ENCODE data around the gene DNASE1.
"Not testable (repeated sequence)": the region's sequence is repeated elsewhere in the genome, so short reads cannot be mapped to it uniquely, and the experiment has no call there.

DNASE1 gene

DNA sequence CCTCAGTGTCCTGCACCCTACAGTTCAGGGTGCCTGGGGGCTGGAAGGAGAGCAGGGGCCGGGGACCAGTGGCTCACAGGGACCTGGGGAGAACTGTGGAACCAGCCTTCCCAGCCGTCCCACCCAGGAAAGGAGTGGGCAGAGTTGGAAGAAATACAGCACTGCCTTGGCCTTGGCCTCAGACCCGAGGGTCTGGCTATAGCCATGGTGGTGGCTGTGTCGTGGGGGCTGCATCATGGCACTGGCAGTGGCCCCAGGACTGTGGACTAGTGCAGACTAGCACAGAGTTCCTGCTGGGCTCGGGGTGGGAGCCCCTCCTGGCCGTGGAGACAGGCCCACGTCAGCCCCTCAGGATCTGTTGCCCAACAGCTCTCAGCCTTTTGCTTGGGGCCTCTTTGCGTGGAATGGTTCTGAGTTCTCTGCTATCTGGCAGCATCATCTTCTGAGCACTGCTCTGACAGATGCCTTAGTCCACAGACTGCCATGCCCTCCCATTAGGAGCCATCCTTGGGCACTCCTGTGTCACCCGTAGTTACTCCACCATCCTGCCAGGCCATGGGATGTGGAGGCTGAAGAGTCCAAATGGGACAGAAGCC is 12.6 kb upstream of the DNASE1 start:
- DNase-seq (ENCODE audit: low read depth), result no peak

DNA sequence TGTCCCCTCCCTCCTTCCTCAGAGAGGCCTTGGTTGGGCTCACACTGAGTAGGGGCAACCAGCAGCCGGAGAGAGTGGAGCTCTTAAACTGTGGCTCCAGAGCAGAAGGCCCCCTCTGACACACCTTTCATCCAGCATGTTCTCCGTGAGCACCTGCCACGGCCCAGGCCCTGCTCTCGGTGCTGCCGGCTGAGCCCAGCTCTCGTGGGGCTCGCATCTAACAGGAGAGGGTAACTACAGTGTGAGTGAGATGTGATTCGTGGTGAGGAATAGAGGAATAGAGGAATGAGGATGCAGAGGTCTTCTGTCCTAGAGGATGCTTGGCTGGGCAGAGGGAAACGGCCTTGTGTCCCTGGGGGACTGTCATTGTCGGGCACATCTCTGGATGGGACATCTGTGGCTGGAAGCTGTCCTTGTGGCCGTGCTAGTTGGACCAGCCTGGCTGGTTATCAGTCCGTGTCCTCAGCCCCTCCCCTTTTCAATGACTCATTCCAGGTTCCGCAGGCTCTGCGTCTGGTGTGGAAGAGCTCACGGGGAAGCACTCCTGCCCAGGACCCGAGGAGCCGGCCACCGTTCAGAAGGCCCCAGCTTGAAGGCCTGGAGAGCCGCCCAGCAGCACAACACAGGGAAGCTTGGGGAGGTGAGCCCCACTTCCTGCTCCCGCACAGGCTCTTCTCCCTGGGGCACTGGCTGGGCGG is 11.9 kb upstream of the DNASE1 start:
- no peak for DNase-seq (ENCODE audit: low read depth)

DNA sequence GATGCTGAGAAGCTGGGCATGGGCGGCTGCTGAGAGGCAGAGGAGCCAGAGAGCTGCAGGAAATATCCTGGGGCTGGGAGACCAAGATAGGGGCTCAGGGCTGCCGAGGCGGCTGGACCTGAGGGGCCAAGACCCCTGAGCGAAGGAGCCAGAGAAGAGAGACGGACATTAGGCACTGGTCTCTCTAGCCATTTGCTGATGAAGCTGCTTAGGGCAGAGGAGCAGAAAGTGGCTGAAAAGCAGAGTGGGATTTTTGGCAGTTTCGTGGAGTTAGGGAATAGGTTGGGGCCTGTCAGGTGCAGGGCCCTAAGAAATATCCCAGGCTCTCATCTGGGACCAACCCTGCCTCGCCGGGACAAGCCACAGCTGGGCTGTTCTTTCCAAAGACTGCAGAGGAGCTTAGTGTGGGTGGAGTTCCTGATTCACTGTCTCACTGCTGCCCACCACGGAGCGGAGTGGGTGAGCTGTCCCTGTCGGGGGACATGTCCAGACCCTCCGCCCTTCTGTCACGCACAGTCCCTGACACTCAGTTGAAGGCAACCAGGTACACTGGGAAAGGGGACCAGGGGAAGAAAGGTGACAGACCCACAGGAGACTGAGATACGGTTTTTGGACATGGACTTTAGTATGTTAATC is 11.3 kb upstream of the DNASE1 start:
- no peak for DNase-seq (ENCODE audit: low read depth)

DNA sequence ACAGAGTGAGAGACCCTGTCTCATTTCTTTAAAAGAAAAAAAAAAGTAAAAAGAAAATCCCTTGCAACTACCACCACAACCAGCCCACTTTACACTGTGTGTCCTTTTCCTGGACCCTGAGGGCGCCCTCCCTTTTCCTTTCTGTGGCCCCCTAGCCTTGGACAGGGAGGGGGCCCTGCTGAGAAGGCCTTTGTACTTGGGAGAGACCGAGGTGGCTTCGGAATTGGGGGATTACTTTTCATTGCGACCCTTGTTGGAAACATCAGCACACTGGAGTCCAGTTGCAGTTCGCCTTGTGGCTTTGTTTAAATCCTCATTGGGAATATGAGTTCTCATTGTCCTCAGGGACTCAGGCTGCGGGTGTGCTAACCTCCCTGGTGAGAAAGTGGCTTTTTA is 9.4 kb upstream of the DNASE1 start:
- no peak for DNase-seq (ENCODE audit: low read depth)

DNA sequence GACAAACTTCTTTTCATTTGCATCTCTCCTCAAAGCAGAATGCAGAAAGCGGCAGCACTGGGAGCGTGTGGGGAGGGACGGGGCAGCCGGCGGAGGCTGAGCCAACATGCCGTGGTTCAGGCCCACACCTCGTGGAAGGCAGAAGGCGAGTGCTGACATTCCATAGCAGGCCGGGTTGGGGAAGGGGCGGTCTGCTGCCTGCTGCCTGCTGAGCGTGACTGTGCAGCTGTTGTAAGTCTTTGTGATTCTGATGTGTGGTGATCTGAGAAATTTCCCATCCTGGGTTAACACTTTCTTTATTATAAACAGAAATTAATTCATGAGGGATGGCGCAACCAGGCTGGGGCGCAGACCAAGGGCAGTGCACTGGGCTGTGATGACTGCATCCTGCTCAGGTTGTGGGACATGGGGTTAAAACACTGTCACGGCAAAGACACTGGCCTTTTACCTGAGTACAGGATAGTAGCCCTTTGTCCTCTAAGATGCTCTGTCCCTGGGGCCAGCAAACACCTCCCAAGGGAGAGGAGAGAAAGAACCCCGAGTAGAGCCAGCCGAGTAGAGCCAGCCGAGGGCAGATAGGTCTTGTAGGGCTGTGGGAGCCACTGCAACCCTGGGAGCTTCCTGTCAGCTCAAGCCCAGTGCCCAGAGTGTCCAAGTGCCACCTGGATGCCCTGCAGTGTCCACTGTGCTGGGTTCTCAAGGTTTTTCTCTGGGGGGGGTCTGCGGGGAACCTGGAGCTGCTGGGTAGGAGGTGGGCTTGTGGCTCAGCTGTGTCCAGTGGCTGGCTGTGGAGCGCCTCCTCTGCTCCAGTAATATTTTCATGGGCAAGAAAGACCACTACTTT is 8.8 kb upstream of the DNASE1 start:
- no peak for DNase-seq (ENCODE audit: low read depth)

DNA sequence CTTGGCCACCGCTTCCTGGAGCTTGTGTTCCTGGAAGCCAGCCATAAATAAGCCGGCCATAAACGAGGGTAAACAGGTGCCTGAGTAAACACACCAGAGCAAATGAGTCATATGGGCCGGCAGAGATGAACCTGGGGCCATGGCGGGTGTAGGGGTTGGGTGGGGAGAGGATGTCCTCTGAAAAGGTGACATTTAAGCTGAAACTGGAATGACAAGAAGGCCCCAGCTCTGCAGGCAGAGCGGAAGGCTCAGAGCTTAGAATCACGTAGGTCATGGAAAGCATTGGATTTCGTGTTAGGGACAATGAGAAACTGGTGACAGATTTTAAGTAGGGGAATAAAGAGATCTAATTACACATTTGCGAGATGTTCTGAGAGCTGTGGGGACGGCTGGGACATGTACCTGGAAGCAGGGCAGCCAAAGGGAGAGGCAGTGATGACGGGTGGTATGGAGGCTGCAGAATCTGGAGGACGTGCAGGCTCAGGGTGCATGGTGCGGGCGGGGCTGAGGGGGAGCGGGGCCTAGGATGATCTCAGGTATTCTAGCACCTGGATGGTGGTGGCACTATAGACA is 8.1 kb upstream of the DNASE1 start:
- no peak for DNase-seq (ENCODE audit: low read depth)

DNA sequence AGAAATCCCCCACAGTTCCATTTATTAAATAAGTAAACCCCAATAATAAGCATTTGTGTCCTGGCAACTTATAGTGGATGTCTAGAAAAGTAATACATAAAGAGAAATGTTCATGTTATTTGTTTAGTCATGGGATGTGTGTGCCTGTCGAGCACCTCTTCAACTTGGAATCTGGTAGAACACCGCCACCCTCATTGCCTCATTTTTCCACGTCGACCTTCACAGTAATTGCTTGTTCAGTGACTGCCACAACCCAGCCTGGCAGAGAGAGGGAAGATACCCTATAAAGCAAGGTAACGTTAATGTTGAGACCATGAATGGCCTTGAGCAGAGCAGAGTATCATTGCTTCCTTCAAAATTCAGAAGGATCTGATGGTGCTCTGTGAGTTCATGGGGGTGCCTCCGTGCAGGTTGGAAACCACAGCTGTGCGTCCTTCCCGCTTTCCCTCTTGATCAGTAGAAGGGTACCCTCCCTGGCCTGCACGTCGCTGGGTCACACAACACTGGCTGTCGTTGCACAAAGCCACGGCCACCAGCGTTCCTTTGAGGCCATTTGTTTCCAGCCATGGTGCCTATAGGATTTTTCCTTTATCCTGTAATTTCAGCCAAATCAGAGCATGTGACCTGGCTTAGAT is 3.7 kb upstream of the DNASE1 start:
- no peak for DNase-seq (ENCODE audit: low read depth)

DNA sequence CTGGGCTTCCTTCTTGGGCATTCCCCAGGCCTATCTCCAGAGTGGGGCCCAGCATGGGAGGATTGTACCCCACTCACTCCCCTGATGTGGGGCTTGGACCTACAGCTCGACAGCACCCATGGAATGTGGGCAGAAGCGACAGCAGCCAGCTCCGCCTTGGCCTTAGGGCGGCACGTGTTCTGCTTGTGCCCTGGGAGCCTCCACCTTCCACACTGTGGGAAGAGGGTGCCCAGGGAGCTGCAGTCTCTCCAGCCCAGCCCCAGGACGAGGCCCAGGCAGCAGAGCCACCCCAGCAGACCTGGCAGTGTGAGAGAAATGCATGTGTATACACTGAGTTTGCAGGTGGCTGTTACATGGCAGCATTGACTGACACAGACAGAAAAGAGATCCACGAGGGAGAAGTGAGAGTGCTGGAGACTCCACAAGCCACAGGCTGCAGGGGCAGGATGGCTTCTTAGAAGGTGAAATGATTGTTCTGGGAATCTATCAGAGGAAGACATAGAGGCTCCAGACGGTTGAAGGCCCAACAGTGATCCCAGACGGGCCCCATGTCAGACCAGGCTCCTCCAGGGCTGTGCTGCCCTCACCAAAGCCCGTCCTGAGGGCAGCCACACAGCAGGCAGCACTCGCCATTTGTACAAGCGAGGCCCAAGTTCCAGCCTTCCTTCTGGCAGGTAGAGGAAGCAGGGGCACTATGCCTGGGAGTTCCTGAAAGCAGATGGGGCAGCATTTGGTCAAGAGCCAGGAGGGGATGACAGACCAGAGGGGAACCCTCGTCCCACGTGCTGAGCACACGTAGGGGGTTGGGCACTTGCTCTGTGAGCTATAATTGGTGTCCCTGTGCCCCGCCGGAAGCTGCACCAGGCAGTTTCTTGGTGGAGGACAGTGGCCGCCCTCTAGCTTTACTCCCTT is 2.8 kb upstream of the DNASE1 start:
- no peak for DNase-seq (ENCODE audit: low read depth)

DNA sequence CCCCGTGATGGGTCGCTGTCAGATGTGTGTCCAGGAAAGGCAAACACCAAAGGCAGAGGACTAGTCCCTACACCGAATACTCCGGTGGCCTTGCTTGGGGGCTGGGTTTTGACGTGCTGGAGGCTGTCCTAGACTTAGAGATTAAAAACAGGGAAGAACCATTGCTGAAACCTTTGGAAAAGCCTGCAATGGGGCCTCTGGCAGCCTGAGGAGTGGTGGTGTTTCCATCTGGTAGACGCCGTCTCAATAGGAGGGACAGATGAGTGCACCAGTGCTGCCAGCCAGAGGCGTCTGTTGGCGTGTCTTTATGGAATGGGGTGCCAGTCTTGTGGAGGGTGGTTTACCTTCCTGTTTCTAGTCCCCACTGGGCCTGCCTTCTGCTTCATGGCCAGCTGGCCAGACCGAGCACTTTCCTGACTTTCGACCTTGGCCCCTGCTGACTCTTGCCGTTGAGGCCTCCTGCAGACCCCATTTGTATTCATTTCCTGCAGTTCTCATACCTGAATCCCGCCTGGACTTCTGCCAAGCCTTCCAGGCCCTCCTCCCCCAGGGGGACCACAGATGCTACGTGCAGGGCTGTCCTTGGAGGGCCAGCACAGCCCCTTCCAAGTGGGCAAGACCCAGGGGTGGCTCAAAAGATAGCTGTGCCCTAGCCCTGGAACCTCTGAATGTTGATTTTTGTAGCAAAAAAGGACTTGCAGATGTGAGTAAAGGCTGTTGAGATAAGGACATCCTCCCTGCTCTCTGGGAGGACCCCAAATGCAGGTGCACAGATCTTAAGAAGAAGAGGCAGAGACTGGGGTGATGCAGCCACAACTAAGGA is 1.9 kb upstream of the DNASE1 start:
- DNase-seq (ENCODE audit: low read depth), result no peak

DNA sequence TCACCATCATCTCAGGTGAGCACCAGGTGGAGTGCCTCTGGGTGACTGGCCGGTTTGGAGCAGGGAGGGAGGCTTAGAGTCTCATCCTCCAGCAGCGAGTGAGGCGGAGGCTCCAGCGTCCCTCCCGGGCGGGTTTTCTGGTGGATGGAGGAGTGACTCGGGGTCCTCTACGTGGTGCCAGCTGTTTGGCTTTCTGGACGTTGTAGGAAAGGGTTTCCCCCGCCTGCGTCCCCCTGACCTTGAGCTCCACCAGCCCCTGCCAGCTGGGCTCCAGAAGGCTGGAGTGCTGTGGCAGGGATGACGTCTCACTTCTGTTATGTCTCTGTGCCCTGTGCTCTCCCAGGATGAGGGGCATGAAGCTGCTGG is 522 bp downstream of the DNASE1 start:
- DNase-seq (ENCODE audit: low read depth), result no peak

DNA sequence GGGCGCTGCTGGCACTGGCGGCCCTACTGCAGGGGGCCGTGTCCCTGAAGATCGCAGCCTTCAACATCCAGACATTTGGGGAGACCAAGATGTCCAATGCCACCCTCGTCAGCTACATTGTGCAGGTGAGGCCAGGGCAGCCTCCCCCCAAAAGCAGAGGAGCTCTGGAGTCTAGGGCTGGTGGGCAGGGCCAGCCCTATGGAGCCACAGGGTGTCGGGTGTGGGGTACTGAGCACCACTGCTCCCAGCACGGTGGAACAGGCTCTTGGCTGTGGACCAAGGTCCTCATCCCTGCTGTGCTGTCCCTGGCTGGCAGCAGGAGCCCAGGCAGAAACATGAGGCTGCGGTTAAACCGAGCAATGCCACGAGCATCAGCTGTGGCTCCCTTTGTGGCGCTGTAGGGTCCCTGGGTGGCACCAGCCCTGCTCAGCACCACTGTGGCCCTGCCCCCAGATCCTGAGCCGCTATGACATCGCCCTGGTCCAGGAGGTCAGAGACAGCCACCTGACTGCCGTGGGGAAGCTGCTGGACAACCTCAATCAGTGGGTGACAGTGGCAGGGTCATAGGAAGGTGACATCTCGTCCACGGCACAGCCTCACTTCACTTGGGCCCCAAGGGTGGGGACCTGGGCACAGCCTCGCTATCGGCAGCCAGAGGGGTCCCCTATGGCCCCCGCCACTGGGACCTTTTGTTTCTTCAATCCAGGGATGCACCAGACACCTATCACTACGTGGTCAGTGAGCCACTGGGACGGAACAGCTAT is 1.1 kb downstream of the DNASE1 start:
- no peak for DNase-seq (ENCODE audit: low read depth)

DNA sequence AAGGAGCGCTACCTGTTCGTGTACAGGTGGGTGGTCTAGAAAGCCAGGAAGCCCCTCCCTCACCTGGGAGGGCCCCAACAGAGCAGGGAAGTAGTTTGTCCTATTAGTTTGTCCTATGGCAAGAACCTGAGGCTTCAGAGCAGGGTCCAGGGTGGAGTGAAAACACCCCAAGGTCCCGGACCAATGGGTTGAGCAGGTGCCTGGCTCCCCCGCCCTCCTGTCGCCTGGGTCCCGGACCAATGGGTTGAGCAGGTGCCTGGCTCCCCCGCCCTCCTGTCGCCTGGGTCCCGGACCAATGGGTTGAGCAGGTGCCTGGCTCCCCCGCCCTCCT is 1.6 kb downstream of the DNASE1 start:
- not testable (repeated sequence) for DNase-seq (ENCODE audit: low read depth)

DNA sequence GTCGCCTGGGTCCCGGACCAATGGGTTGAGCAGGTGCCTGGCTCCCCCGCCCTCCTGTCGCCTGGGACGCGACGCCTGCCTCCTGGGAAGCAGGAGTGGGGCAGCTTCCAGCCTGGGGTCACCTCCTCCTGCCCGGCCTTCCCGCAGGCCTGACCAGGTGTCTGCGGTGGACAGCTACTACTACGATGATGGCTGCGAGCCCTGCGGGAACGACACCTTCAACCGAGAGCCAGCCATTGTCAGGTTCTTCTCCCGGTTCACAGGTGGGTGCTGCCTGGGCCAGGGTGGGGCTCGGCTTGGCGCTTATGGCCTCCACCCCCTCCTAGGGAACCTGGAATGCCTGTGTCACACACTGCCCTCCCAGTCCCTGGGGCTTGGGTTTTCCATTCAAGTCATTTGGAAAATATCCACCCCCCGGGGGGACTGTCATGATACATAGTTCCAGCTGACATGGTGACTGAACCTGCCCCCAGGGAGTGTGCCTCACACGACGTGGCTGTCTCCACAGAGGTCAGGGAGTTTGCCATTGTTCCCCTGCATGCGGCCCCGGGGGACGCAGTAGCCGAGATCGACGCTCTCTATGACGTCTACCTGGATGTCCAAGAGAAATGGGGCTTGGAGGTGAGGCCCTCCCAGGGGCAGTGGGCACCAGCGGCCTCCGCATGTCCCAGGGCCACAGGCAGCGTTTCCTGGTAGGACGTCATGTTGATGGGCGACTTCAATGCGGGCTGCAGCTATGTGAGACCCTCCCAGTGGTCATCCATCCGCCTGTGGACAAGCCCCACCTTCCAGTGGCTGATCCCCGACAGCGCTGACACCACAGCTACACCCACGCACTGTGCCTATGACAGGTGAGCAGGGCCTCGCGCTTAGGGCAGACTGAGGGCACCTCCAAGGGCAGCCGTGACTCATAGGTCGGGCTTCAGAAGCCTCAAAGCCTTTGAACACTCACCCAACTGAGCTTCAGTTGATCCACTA is 2.3 kb downstream of the DNASE1 start:
- no peak for DNase-seq (ENCODE audit: low read depth)

DNA sequence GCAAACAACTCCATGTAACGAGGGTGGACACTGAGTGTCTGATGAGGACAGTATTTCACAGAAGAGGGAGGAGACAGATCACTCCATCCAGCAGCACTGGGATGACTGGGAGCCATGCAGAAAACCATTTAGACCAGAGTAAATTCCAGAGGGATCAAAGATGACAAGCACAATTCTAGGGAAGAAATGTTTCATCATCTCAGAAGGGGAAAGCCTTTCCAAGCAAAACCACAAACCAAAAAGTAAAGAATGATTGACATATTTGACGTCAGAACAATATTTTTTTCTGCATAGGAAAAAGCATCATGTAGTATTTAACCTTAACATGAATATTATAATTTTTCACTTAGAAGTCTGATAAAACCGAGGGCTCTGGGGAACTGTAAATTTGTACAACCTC is 4.8 kb downstream of the DNASE1 start:
- no peak for DNase-seq (ENCODE audit: low read depth)

DNA sequence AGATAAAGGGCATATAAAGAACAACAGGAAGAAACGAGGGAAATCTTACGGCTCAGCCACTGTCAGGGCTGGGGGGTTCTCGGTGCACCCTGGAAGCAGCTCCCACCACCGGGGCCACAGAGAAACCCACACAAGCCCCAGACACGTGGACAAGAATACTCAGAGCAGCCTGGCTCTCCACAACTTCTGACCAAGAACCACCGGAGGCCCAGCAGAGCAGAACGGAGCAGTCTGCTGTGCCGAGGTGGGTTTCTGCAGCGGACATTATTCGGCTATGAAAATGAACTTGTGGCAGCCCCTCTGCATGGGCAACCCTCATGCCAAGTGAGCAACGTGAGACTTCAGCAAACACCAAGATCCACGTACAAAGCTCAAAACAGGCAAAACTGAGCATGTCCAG is 6.8 kb downstream of the DNASE1 start:
- no peak for DNase-seq (ENCODE audit: low read depth)

DNA sequence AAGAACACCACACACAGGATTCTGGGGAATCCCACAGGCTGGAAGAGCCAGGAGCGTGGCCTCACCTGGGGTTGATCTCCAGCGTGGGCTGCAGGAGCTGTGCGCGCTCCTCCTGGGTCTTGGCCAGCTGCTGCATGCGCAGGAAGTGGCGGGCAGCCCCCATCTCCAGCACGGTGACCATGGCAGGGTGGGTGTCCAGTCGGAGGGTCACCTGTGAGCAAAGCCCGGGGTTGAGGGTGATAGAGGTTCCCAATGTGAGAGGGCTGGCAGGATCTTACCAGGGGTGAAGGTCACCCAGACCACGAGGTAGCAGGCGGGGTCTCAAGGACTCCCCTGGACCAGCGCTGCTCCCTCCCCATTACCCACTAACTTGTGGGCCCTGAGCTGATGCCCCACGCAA is 7.4 kb downstream of the DNASE1 start:
- DNase-seq (ENCODE audit: low read depth), result no peak

DNA sequence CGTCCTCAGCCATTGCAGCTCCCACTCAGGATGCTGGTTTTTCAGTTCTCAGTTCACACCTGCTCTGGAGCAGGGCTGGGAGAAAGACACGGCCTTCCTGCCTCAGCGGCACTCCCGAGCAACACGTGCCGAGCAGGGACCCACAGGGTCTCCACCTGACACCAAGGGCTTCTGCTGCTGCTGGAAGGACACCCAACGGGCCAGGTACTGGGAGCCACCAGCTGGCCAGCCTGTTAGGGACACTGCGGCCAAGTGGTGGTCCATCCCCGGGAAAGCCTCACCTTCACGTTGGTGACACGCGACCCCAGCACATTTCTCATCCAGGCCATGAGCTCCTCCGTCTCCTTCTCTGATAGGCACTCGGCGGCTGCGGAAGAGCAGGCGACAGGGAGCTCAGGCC is 8.1 kb downstream of the DNASE1 start:
- no peak for DNase-seq (ENCODE audit: low read depth)
